HL-60 (cell line): ENCODE data around the gene FOXO1.
"Not testable (repeated sequence)": the region's sequence is repeated elsewhere in the genome, so short reads cannot be mapped to it uniquely, and the experiment has no call there.

Source experiments
- DNase-seq, 2 experiments: peaks; one replicate each; pipeline ENCODE4 v3.0.0-alpha.2; 2010 to 2020; ENCODE audit warnings: low read depth in 1 of 2, low spot score in 1 of 2
- H3K27ac ChIP-seq: fragments of 250-450 bp; sonication (Bioruptor Pico); replicated peaks from 2 replicates; pipeline ENCODE4 v1.5.1; 2020; ENCODE audit warnings: mild to moderate bottlenecking, moderate library complexity
- H3K27me3 ChIP-seq: fragments of 250-450 bp; sonication (Bioruptor Pico); 2 replicates; pipeline ENCODE4 v1.5.1; 2021; ENCODE audit warnings: mild to moderate bottlenecking, moderate library complexity; ENCODE audit not compliant: insufficient read depth, poor library complexity, severe bottlenecking
- H3K4me3 ChIP-seq: replicated peaks from 2 replicates; pipeline ENCODE4 v1.5.1; 2011; ENCODE audit warnings: mild to moderate bottlenecking, control low read depth, low read length; ENCODE audit not compliant: insufficient read depth
- GABPA ChIP-seq: IDR thresholded peaks from 2 replicates; pipeline ENCODE4 v1.6.1; 2012; ENCODE audit warnings: low read depth
- POLR2AphosphoS5 ChIP-seq: IDR thresholded peaks from 2 replicates; pipeline ENCODE4 v1.6.1; 2012; ENCODE audit warnings: low read depth
- REST ChIP-seq: IDR thresholded peaks from 2 replicates; pipeline ENCODE4 v1.6.1; 2012; ENCODE audit warnings: low read depth; ENCODE audit not compliant: insufficient replicate concordance
- SPI1 ChIP-seq: IDR thresholded peaks from 2 replicates; pipeline ENCODE4 v1.6.1; 2012; ENCODE audit warnings: low read depth, mild to moderate bottlenecking, borderline replicate concordance
- TF ChIP-seq, protein P1 (sequence below): IDR thresholded peaks from one replicate; pipeline ENCODE4 v1.5.1; 2011; ENCODE audit warnings: low read length, control low read depth, inconsistent platforms; ENCODE audit not compliant: insufficient read depth

FOXO1 gene

DNA sequence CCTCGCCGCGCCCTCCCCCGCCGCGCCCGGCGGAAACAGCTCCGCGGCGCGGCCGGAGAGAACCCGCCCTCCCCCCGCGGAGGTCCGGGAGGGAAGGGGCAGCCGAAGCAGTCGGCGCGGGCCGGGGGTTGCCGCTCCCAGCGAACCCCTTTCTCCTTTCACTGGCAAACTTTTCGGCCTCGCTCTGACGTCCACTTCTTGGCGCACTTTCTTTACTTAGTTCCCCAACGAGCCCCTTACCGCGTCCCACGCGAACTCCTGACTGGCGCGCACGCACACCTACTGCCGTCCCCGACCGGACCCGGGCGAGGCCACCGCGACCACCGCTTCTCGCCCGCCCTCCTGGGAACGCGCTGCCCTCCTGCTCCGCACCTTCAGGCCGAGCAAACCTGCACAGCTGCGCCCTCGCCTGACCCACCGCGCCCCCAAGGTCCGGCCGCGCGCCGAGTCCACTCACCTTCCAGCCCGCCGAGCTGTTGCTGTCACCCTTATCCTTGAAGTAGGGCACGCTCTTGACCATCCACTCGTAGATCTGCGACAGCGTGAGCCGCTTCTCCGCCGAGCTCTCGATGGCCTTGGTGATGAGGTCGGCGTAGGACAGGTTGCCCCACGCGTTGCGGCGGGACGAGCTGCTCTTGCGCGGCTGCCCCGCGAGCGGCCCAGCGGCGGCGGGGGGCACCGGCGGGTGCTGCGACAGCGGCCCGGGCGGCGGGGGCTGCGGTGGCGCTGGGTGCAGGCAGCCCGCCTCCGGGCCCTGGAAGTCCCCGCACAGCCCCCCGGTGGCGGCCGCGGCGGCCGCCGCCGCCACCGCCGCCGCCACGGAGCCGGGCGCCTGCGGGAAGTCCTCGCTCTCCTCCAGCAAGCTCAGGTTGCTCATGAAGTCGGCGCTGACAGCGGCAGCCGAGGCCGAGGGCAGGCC is 1.1 kb downstream of the FOXO1 start:
- H3K27me3 ChIP-seq = peaks cover 37% of the 10 kb centered on the region
- peak in 1 of 2 experiments; percentile 23 for DNase-seq
- H3K4me3 ChIP-seq = peak overlapping the region; percentile 61
- H3K27ac ChIP-seq = no peak overlapping the region
- TF ChIP-seq POLR2AphosphoS5 (no peak), REST (no peak), GABPA (no peak), SPI1 (no peak)
- TF ChIP-seq, protein P1, sequence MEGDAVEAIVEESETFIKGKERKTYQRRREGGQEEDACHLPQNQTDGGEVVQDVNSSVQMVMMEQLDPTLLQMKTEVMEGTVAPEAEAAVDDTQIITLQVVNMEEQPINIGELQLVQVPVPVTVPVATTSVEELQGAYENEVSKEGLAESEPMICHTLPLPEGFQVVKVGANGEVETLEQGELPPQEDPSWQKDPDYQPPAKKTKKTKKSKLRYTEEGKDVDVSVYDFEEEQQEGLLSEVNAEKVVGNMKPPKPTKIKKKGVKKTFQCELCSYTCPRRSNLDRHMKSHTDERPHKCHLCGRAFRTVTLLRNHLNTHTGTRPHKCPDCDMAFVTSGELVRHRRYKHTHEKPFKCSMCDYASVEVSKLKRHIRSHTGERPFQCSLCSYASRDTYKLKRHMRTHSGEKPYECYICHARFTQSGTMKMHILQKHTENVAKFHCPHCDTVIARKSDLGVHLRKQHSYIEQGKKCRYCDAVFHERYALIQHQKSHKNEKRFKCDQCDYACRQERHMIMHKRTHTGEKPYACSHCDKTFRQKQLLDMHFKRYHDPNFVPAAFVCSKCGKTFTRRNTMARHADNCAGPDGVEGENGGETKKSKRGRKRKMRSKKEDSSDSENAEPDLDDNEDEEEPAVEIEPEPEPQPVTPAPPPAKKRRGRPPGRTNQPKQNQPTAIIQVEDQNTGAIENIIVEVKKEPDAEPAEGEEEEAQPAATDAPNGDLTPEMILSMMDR = no peak

DNA sequence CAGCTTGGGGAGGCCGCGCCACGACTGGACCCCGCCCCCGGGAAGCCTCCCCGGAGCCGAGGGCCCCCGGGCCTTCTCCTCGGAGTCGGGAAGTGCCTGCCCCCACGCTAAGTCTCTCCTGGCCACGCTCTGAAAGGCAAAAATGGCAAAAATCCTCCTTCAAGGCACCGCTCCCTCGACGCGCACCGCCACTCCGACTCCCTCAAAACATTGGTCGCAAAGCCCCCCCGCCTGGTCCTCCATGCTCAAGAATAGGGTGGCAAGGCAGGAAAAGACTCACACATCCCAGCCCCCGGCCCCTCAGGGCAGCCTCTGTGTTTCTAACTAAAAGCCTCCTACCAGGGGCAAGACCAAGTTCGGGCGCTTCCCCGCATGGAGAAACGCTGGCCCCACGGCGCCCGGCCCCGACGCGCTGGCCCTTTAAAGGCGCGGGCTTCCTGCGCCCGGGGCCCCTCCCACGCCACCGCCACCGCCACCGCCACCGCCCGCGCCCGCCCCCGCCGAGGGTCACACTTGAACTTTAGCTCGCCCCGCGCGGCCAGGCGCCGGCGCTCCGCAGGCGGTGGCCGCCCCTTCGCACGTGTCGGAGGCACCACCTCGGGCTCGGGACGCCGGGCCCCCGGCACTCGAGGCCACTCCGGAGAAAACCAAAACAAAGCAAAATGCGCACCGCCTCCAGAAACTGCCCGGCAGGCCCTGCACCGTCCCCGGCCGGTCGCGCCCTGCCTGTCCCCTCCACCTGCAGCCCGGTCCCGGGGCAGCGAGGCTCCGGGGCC is 1.9 kb downstream of the FOXO1 start:
- peak overlapping the region; percentile 37 for H3K4me3 ChIP-seq
- TF ChIP-seq, protein P1 = no peak
- TF ChIP-seq SPI1 (no peak), POLR2AphosphoS5 (no peak), REST (no peak), GABPA (no peak)
- no peak for DNase-seq
- H3K27me3 ChIP-seq = peaks cover 37% of the 10 kb centered on the region
- H3K27ac ChIP-seq = no peak overlapping the region

DNA sequence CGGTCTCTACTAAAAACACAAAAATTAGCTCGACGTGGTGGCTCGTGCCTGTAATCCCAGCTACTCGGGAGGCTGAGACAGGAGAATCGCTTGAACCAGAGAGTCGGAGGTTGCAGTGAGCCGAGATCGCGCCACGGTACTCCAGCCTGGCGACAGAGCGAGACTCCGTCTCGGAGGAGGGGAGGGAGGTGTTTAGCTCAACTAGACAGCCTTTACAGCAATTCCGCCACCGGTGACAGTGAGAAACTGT is 2.4 kb downstream of the FOXO1 start:
- peaks cover 37% of the 10 kb centered on the region for H3K27me3 ChIP-seq
- not testable (repeated sequence) for H3K4me3 ChIP-seq, DNase-seq, H3K27ac ChIP-seq

DNA sequence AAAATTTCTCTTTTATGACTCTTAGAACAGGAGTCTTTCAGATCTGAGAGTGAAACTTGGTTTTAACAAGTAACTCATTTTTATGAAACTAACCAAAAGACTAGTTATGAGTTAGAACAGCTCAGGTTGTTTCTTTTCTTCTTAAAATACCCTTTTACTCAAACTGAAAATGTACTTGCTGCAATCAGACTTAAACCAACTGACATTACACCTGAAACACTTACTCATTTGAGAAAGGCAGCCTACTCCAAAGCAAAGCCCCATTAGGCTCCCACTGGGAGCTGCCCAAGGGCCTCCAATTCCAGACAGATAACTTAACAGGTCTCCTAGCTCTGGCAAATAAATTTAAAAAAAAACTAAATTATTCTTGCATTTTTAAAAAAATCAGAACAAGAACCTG is 3.6 kb downstream of the FOXO1 start:
- no peak for DNase-seq
- Histone ChIP-seq H3K27ac (no peak overlapping the region), H3K4me3 (no peak overlapping the region), H3K27me3 (peaks cover 34% of the 10 kb centered on the region)
- TF ChIP-seq SPI1 (no peak), POLR2AphosphoS5 (no peak), REST (no peak), GABPA (no peak)
- TF ChIP-seq, protein P1 = no peak
